Head of caudate nucleus (tissue), 42 donors: ENCODE data around the gene TMEM131.
"Not testable (repeated sequence)": the region's sequence is repeated elsewhere in the genome, so short reads cannot be mapped to it uniquely, and the experiment has no call there.

ENCODE experiments used
- DNase-seq, 42 donors: peaks; one replicate each; pipeline versions ENCODE4 v3.0.0 to v3.0.0-alpha.2; 2020 to 2021; ENCODE audit warnings: mixed read lengths in 7 of 42
- intact Hi-C: fragments of 100-400 bp; cut with DNase I; formaldehyde crosslinking; loops from one replicate; pipeline ENCODE4 v1.15.0; 2022

Gene TMEM131

DNA sequence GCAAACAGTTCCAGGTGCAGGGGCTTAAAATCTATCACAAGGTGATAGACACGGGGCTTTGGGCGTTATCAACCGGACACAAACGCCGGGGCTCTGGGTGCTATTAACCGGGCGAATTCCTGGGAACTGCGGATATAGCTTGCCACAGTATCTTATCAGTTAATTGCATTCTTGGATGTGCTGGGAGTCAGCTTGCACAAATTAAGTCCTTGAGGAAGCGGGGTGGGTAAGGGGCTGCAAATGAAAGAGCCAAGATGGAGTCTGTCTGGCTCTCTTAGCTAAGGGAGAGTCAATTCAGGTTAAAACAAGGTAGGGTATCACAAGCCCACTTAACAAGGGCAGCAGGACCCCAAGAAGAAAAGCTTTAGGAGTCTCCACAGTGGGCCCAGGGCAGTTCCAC lies 283.6 kb downstream of the TMEM131 start:
- DNase-seq, intact Hi-C loops: not testable (repeated sequence)

DNA sequence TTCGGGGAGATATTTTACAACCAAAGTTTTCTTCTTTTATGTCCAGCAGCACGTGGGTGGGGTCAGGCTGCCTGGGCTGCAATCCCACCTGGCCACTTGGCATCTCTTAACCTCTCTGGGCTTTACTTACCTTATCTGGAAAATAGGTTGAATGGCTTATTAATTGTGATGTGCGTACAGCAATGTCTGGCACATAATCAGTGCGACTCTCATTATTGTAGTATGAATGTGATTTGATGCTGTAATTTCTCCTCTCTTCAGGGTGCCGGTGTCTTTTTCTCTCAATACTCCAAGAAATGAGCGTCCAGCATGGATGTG lies 284.4 kb downstream of the TMEM131 start:
- no peak for DNase-seq
- intact Hi-C loops = no loop called here

GRCh38 chr2:97708608-97709007 lies 287.1 kb downstream of the TMEM131 start:
- intact Hi-C loops = no loop called here
- no peak for DNase-seq

DNA sequence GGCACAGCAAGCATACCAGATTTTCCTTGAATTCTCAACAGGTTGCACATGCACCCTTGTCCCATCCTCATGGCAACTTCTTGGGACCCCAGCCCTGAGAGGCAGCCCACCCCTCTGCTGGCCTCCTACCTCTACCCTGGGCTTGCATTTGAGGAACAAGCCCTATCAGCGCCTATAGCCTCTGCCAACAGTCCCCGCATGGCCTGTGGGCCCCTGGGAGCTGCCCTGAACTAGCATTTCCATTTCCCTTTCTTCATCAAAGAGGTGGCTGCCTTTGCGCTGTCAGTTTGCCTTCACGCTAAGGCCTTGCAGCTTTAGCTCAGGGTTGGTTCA lies 287.7 kb downstream of the TMEM131 start:
- intact Hi-C loops = no loop called here
- no peak for DNase-seq

DNA sequence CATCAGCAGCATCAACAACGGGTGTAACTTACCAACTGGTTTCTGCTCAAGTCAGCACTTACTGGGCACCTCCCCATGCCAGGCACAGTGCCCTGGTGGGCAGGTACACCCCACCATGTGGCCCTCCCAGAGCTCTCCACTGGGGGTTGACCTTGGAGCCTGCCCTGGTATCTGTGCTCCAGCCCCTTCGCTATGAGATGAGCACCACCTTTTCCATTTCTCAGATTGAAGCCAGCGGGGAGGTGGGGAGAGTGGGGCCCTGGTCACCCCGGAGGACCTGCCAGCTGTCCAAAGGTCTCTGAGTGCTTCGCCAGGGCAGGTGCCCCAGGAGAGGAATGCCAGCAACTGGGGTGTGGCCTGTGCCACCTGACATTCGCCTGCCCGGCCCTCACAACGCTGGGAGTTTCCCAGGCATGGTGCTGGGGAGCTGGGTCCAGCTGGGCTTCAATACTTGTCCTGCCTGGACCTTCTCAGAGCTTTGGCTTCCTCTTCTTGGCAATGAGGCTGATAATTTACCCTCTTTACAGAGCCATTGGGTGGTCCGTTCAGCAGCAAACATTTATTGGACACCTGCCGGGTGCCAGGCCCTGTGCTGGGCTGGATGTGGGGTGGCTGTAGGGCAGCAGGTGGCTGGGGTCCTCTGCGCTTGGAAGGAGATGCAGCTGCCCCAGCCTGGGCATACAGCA lies 288.2 kb downstream of the TMEM131 start:
- DNase-seq = peak in 2 of 42 donors; percentile 4 to 10
- intact Hi-C loops = no loop called here

DNA sequence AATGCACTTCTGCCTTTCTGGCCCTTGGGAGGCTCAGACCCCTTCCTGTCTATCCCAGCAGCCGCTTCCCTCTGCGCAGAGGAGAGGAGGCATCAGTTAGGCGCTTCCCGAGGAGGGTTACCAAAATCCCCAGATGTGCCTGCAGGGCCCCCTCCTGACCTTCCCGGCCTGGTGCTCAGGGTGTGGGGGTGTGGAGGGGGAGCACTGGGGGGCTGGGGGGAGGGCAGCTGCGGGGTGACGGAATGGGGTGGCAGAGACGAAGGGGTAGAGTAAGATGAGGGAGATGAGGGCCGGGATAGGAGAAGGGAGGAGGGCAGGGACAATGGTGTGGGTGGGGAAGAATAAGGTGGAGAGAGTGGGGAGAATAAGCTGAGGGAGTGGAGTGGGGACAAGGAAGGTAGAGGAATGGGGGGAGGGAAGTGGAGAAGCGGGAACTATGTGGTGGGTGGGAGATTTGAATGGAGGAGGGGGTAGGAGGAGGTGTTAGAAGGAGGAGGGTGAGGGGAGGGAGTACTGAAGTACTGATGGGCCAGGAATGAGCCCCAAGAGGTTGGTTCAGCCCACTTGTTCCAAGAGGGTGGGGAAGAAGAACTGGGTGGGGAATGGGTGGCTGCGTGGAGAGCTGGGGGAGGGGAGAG lies 288.9 kb downstream of the TMEM131 start:
- DNase-seq = peak in 2 of 42 donors; percentile 3 to 9
- intact Hi-C loops = no loop called here
